DMS153 treated with DMSO at 0.1 percent for 48 hours (cell line): ENCODE results near the gene MSH3.
"Not testable (repeated sequence)": the region's sequence is repeated elsewhere in the genome, so short reads cannot be mapped to it uniquely, and the experiment has no call there.

ENCODE experiments used
- DNase-seq: peaks from one replicate; lab custom pipeline; 2025; ENCODE audit not compliant: unreplicated experiment; lab: John Stamatoyannopoulos, UW

MSH3 gene

DNA sequence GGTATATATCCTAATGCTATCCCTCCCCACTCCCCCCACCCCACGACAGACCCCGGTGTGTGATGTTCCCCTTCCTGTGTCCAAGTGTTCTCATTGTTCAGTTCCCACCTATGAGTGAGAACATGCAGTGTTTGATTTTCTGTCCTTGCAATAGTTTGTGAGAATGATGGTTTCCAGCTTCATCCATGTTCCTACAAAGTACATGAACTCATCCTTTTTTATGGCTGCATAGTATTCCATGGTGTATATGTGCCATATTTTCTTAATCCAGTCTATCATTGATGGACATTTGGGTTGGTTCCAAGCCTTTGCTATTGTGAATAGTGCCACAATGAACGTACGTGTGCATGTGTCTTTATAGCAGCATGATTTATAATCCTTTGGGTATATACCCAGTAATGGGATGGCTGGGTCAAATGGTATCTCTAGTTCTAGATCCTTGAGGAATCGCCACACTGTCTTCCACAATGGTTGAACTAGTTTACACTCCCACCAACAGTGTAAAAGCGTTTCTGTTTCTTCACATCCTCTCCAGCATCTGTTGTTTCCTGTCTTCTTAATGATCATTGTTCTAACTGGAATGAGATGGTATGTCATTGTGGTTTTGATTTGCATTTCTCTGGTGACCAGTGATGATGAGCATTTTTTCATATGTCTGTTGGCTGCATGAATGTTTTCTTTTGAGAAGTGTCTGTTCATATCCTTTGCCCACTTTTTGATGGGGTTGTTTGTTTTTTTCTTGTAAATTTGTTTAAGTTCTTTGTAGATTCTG, 186.8 kb downstream of the MSH3 start:
- DNase-seq = not testable (repeated sequence)

DNA sequence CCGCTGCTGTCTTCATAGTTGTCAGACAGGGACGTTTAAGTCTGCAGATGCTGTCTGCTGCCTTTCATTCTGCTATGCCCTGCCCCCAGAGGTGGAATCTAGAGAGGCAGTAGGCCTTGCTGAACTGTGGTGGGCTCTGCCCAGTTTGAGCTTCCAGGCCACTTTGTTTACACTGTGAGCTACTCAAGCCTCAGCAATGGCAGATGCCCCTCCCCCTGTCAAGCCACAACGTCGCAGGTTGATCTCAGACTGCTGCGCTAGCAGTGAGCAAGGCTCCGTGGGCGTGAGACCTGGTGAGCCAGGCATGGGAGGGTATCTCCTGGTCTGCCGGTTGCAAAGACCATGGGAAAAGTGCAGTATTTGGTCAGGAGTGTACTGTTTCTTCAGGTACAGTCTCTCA, 192.0 kb downstream of the MSH3 start:
- DNase-seq = not testable (repeated sequence)

DNA sequence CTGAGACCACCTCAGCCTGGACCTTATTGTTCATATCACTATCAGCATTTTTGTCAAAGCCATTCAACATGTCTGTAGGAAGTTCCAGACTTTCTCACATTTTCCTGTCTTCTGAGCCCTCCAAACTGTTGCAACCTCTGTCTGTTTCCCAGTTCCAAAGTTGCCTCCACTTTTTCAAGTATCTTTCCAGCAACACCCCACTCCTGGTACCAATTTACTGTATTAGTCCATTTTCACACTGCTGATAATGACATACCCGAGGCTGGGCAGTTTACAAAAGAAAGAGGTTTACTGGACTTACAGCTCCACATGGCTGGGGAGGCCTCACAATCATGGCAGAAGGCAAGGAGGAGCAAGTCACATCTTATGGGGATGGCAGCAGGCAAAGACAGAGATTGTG, 195.7 kb downstream of the MSH3 start:
- not testable (repeated sequence) for DNase-seq

DNA sequence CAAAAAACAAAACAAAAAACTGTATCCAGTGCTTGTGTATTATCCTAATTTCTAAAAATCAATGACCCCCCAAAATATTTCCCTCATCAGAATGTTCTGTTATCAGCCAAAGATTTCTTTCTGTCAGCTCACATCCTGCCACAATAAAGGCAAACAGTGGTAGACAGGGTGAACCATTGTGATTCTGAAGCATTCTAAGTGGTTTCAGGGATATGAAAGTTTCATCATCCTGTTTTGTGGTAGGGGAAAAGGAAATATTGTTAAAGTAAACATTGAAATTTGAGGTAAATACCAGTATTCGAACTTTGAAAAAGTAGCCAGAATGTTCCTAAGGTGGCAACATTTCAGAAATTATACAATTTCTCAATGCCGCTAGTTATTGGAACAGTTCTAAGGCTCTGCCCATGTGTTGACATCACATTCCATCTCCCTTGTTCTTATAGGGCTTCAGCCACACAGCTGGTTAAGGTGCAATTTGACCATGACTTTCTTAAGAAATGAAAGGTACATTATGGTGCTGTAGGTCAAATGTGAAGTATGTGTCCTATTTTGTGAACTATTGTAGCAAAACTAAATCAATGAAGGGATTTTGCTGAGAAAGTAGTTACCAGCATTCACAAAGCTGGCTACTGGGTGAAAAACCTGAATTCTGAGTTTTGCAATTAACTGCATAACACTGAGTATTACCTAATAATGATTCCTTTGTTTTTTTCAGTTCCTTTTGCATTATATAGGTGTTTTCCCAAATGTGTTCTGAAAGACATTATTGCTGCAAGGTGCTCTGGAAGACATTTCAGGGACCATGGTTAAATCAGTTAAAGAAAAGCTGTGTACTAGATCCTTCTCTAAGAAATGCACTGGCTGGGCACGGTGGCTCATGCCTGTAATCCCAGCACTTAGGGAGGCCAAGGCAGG, 198.1 kb downstream of the MSH3 start:
- no peak for DNase-seq

DNA sequence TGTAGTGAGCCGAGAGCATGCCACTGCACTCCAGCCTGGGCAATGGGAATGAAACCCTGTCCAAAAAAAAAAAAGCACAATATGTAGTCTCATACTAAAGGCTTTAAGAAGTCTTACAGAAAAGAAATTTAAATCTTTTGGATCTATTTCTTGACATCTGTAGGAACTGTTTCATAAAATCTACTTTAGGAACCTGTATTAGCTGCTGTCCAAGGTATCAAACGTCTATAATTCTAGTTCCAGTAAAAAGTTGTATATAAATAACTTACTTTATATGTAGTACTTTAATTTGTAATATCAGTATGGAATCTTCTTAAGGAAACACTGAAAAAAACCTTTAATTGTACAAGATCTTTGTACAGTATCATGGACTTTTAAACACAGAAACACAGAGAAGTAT, 199.0 kb downstream of the MSH3 start:
- DNase-seq = no peak

DNA sequence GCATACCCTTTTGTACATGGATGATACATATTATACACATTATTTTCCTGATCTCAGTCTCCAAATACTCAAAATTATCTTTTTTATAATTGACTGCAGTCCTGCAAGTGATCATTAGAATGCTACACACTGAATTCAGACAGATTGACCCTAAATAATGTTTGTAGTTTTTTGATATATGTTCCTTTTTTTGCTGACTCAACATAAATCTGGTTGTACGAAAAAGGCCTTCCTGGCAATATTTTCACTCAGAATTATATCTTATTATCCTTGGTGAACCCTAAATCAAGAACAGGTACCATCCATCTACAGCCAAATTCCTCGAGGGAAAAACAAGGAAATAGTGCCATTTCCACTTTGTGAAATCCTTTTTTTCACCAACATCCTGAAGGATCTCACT, 200.1 kb downstream of the MSH3 start:
- no peak for DNase-seq

DNA sequence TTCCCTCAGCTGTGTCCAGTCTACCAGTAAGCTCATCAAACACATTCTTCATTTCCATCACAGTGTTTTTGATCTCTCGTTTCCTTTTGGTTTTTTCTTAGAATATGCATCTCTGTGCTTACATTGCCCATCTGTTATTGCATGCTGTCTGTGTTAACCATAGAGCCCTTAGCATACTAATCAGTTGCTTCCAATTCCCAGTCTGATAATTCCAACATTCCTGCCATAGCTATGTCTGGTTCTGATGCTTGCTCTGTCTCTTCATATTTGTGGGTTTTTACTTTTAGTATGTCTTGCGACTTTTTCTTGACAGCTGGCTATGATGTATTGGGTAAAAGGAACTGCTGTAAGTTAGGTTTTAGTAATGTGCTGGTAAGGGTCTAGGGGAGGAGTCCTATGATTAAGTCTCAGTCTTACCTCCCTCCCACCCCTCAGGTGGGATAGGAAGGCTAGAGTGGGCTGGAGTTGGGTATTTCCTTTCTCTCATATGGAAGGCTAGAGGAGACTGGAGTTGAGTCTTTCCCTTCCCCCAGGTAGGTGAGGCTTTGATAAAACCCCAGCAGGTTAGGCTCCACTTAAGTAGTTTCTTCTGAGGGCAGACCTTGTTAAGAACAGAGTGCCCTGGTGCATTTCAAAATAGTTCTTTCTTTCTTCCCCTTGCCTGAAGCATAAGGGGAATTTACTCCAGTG, 206.6 kb downstream of the MSH3 start:
- DNase-seq = no peak

DNA sequence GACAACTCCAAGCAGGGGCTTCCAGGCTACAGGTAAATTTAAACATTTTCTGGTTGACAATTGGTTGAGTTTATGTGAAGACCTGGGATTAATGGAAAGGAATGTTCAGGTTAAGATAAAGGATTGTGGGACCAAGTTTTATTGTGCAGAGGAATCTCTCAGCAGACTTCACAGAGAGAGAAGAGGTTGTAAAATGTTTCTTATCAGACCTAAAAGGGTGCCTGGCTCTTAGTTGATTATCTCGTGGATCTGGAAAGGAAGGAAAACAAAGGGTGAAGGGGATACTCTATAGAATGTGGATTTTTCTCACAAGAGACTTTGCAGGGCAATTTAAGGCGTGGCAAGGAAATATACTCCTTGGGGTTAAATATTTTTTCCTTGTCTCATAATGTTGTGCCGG, 209.3 kb downstream of the MSH3 start:
- DNase-seq = no peak

DNA sequence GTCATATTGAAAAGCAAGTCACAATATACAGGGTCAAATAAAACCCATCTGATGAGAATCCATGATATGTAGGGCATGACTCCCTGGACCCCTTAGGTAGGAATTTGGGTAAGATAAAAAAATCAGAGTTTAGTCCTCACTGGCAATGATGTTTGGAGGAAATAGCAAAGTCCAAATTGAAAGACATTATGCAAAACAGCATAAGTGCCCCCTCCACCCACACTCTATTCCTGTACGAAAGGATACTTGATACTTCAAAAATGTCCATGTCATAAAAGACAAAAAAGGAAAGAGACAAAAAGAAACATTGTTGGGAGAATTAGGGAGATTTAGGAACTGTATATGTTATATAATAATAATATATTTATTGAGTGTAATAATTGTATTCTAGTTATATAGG, 209.7 kb downstream of the MSH3 start:
- no peak for DNase-seq

DNA sequence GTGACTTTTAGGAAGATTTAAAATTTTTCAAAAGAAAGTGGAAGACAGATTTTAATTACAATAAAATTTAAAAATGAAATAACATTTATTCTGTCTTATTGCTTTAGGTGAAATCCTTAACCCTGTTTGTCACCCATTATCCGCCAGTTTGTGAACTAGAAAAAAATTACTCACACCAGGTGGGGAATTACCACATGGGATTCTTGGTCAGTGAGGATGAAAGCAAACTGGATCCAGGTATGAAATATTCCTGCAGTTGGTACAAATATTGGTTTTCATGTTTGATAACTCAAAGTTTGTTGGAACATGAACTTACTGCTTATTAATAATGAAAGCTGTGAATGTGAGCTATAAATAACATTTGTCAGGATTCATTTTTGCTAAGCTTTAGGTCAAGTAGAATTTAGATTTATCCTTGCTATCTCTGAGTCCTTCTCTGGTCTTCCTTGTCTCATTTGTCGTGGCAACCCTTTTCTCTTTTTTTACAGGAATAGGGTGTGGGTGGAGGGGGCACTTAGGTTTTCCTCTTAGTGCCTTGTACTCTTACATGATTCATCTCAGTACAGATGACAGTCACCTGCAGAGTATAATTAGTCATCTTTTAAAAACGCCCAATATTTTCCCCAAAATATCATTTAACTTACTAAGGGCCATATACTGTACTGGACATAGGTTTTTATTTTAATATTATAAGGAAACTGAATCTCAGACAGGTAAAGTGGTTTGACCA, 210.4 kb downstream of the MSH3 start:
- DNase-seq = no peak

DNA sequence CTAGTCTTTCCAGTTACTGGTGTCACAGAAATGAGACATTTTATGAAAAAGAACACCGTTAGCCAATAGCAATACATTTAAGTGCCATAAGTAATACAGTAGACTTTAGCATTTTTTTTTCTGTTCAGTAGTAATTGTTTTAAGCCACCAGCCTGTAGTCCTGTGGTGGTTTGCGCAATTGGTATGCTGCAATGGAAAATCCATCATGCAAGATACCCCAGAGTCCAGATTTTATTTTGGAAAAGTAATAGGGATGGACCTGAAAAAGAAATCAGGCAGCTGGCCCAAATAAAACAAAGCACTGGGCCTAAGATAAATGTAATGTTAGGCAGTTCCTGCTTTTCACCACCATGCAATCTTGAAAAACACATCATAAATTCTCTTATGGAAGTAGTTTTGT, 211.1 kb downstream of the MSH3 start:
- no peak for DNase-seq

DNA sequence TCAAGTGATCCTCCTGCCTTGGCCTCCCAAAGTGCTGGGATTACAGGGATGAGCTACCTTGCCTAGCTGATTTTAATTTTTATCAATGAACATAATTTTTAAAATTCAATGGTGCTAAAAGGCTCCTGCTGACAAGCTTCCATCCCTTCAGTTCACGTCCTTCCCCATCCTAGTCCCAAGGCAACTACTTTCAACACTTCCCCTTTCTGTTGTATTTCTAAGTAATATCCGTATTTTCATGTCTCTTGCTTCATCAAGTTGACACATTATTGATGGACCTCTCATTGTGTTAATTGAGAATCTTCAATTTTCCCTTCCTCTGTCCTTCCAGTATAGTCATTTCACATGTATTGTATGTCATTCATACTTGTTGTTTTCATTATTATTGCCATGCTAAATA, 211.9 kb downstream of the MSH3 start:
- no peak for DNase-seq

DNA sequence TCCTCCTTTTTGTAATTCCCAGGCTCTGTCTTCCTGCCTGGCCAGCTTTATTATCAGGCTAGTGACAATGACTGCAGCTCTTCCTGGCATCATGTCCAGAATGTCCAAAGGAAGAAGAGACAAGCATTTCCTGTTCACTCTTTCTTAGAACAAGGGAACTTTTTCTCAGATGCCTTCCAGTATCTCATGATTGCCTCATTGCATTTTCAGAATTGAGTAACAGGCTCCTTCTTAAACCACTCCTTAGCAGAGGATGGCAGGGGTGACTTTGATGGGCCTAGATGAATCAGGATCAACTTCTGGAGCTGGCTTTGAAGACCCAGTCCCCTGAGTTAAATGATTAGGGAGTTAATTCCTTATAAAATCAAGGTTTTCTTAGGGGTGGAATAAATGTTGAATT, 212.8 kb downstream of the MSH3 start:
- no peak for DNase-seq

DNA sequence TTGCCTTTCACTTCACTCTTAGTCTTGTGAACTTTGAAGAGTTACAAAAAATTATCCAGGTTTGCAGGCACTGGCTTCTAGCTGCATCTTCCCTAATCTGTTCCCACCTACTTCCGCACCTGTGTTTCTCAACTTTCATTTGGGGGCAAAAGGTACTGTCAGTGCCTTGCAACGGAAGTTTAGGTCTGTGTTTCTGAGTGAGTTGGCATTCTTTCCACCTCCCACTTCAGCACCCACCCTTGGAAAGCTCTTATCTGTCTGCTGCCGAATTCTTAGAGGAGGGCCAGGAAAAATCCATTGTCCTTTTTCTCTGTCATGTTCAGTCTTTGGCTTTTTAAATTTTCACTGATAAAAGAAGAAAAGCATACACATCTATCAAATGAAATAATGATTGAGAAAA, 216.0 kb downstream of the MSH3 start:
- DNase-seq = no peak

DNA sequence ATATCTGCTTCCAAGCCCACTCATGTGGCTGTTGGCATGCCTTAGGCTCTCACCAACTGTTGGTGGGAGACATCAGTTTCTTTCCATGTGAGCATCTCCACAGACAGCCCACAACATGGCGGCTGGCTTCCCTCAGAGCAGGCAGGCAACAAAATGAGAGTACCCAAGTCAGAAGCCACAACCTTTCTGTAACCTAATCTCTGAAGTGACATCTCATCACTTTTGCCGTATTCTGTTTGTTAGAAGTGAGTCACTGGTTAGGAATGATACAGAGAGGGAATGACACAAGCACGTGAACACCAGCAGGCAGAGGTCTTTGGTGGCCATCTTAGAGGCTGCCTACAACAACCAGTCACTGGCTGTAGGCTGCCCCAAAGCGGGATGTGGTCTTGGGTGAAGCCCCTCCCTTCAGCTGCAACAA, 217.1 kb downstream of the MSH3 start:
- DNase-seq = no peak

DNA sequence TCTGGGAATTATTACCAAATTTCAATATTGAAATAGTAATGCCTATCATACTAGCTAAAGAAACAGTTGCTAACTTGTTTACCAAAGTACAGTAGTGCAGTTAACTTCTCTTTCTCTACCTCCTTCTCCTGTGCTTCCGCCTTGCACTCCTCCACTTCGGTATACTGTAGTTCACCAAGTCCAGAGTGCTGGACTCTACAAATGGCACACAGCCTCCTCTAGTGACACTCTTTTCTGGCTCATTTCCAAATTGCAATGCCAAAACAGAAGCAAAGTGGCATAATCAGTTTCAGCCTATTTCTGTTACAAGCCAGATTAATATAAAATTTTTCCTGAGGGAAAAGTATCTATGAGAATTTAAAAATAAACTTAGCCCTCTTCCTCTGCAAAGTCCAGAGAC, 219.7 kb downstream of the MSH3 start:
- DNase-seq = no peak

DNA sequence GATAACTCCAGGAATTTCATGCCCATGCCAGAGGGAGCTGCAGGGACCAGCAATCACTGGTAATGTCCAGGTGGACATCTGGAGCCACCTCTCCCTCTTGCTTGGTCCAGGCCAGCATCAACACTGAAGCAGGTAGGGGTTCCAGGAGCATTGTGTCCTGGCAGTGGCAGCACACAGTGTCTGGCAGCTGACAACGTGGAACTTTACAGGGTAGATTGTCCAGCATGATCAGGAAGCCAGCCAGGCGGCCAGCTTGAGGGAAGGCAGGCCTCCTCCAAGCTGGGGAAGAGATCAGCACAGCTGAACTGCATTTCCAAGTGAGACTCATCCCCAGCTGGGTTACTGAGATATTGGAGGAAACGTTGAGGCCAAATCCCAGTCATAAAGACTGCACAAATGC, 223.1 kb downstream of the MSH3 start:
- no peak for DNase-seq

DNA sequence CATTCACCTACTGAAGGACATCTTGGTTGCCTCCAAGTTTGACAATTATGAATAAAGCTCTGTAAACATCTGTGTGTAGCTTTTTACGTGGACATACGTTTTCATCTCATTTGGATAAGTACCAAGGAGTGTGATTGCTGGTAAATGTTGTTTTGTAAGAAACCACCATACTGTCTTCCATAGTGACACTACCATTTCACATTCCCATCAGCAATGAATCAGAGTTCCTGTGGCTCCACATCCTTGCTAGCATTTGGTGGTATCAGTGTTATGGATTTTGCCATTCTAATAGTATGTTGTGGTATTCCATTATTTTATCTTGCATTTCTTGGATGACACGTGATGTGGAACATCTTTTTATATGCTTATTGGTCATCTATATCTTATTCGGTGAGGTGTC, 227.3 kb downstream of the MSH3 start:
- no peak for DNase-seq

DNA sequence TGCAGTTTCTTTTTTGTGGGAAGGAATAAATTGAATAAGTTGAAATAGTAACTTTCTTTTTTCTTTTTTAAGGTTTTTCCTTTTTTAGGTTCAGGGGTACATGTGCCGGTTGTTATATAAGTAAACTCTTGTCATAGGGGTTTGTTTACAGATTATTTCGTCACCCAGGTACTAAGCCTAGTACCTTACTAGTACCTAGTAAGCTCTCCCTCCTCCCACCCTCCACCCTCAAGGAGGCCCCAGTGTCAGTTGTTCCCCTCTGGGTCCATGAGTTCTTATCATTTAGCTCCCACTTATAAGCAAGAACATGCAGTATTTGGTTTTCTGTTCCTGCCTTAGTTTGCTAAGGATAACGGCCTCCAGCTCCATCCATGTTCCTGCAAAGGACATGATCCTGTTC, 228.9 kb downstream of the MSH3 start:
- not testable (repeated sequence) for DNase-seq

DNA sequence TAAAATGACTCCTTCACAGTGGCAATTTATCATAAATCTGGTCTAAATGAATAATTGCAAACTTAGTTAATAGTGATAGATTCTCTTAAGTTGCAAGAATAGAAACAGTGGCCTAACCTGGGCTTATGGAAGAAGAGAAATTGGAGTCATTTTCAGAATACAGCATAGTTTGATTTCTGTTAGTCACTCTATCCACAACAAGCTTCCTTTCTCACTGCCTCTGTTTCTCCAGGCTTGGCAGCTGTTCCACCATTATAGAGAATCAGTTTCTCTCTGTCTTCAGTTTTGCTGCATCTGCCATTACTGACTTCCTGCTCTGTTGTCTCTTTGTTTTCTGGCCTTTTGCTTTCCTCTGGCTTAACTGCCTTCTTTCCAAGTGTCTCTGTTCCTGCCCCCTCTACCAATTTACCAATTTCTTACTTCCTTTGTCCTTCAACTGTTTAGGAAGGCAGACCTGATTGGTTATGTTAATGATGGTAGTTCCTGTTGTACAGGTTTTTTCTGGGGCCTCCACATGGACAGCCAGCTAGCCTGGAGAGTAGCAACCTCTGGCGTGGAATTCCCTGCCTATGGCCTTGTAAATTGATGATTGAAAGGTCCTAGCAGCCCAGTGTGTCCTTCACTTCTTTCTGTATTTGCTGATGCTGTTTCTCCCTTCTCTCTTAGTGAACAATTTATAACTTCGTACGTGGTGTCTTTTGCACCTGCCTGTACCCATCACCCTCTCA, 229.8 kb downstream of the MSH3 start:
- no peak for DNase-seq
